Endothelial cell of umbilical vein (primary cell): Measurements from ENCODE around the gene MSMB. TPM values are rescaled to one million over a fixed set of nuclear protein-coding genes. Genes with fewer than 3 reads are reported as not detected.
"Not testable (repeated sequence)": the region's sequence is repeated elsewhere in the genome, so short reads cannot be mapped to it uniquely, and the experiment has no call there.

ENCODE experiments used
- BruUV-seq: library from RNA; stranded (reverse); fragments of 400-500 nt; replicated peaks from 2 replicates; lab custom pipeline; 2021; lab: Mats Ljungman, UMichigan
- CTCF ChIA-PET: fragments of 300-600, 350-600 bp; sonication (Branson Sonifier 250); formaldehyde crosslinking; loops from one replicate; lab custom pipeline; 2021; ENCODE audit warnings: antibody characterized with exemption, inconsistent platforms; lab: Charles Lee
- POLR2A ChIA-PET: fragments of 300-600, 350-600 bp; sonication (Branson Sonifier 250); formaldehyde crosslinking; loops from one replicate; lab custom pipeline; 2021; ENCODE audit warnings: antibody characterized with exemption, inconsistent platforms; lab: Charles Lee
- DNase-seq: peaks from one replicate; pipeline ENCODE4 v3.0.0-alpha.2; 2011; ENCODE audit warnings: low read depth, low spot score
- FAIRE-seq: peaks from 2 replicates; lab custom pipeline; 2011; peaks lifted over from hg19 to GRCh38; lab: Jason Lieb, UNC
- H2AFZ ChIP-seq: 2 replicates; pipeline ENCODE4 v1.6.0; 2012; ENCODE audit warnings: low read depth, low read length, control low read depth, inconsistent platforms
- H3K27ac ChIP-seq: 2 replicates; pipeline ENCODE4 v1.5.1; 2011; ENCODE audit warnings: low read depth, mild to moderate bottlenecking, control low read depth, low read length, moderate library complexity; ENCODE audit not compliant: insufficient read depth
- H3K27me3 ChIP-seq, 2 experiments: 2 replicates each; pipeline versions ENCODE4 v1.6.0 to v1.6.1; 2011; ENCODE audit warnings: low read length in 2 of 2, mixed read lengths in 1 of 2; ENCODE audit not compliant: control insufficient read depth in 2 of 2, insufficient read depth in 2 of 2
- H3K36me3 ChIP-seq, 2 experiments: 2 replicates in 1 of 2; 3 replicates in 1 of 2; pipeline ENCODE4 v1.5.1; 2011; ENCODE audit warnings: low read length in 2 of 2, mild to moderate bottlenecking in 1 of 2, moderate library complexity in 1 of 2; ENCODE audit not compliant: control insufficient read depth in 2 of 2, insufficient read depth in 2 of 2; ENCODE audit errors: extremely low read depth in 1 of 2
- H3K4me1 ChIP-seq: 3 replicates; pipeline ENCODE4 v1.5.1; 2011; ENCODE audit warnings: mild to moderate bottlenecking, low read length; ENCODE audit not compliant: control insufficient read depth, insufficient read depth; ENCODE audit errors: extremely low read depth
- H3K4me2 ChIP-seq: 2 replicates; pipeline ENCODE4 v1.6.1; 2011; ENCODE audit warnings: low read length, control low read depth, mixed read lengths; ENCODE audit not compliant: insufficient read depth
- H3K4me3 ChIP-seq, 3 experiments: fragments of 200-600 bp in 1 of 3; sonication (generic), shearing (Covaris generic) in 1 of 3; replicated peaks in 1 of 3; 2 replicates each; pipeline ENCODE4 v1.5.1; 2011 to 2016; ENCODE audit warnings: control low read depth in 3 of 3, low read length in 3 of 3, mild to moderate bottlenecking in 2 of 3, inconsistent platforms in 1 of 3, low read depth in 1 of 3, moderate library complexity in 1 of 3; ENCODE audit not compliant: insufficient read depth in 1 of 3
- H3K79me2 ChIP-seq: 2 replicates; pipeline ENCODE4 v1.6.0; 2012; ENCODE audit warnings: low read length, inconsistent platforms; ENCODE audit not compliant: control insufficient read depth, insufficient read depth
- H3K9ac ChIP-seq: replicated peaks from 2 replicates; pipeline ENCODE3; 2011; ENCODE audit warnings: low read length, control low read depth; ENCODE audit not compliant: insufficient read depth; ENCODE audit errors: extremely low read depth
- H3K9me1 ChIP-seq: replicated peaks from 3 replicates; pipeline ENCODE4 v1.6.0; 2011; ENCODE audit warnings: mild to moderate bottlenecking, low read length; ENCODE audit not compliant: control insufficient read depth, insufficient read depth; ENCODE audit errors: extremely low read depth
- H3K9me3 ChIP-seq: replicated peaks from 2 replicates; pipeline ENCODE4 v1.5.1; 2012; ENCODE audit warnings: low read length, inconsistent platforms; ENCODE audit not compliant: control insufficient read depth, insufficient read depth
- H4K20me1 ChIP-seq: replicated peaks from 2 replicates; pipeline ENCODE3; 2011; ENCODE audit warnings: mild to moderate bottlenecking, low read length; ENCODE audit not compliant: control insufficient read depth, insufficient read depth; ENCODE audit errors: extremely low read depth
- dilution Hi-C: fragments of 300-500 bp; cut with MboI; formaldehyde crosslinking; loops from one replicate; pipeline ENCODE4 v1.15.0; 2019; ENCODE audit warnings: low sequenced_read_pairs; ENCODE audit not compliant: extremely low pct_ligation_motif_present
- intact Hi-C: fragments of 100-400 bp; cut with micrococcal nuclease; formaldehyde crosslinking; loops from one replicate; pipeline ENCODE4 v1.10.0; 2022
- polyA plus RNA-seq, 4 experiments: library from polyadenylated mRNA; depleted of rRNA in 3 of 4; stranded (reverse) in 3 of 4; unstranded in 1 of 4; fragments of >200 nt; gene quantifications; 2 replicates each; pipeline versions ENCODE4 v1.2.1 to v1.2.3, GENCODE V29; 2011 to 2012; ENCODE audit warnings: missing spikeins in 1 of 4
- small RNA-seq: library from RNA; depleted of rRNA; stranded (forward); fragments of <200 nt; gene quantifications from one replicate; pipeline ENCODE3, GENCODE V24; 2012; ENCODE audit warnings: low replicate concordance, low read depth; ENCODE audit not compliant: insufficient read depth, insufficient read length
- total RNA-seq: library from RNA; stranded (reverse); gene quantifications from 2 replicates; pipeline ENCODE4 v1.2.3, GENCODE V29; 2021
- TF ChIP-seq, protein P1 (sequence below), 2 donors: IDR thresholded peaks; 1 replicate in 1 of 2; 2 replicates in 1 of 2; pipeline ENCODE4 v1.5.1; 2011; ENCODE audit warnings: low read length in 2 of 2, mild to moderate bottlenecking in 2 of 2, moderate library complexity in 2 of 2, control low read depth in 1 of 2, inconsistent platforms in 1 of 2, low read depth in 1 of 2; ENCODE audit not compliant: insufficient read depth in 1 of 2; ENCODE audit errors: extremely low read depth in 1 of 2

MSMB gene
- total and polyA plus RNA-seq, 2 donors (not counting 3 experiments of a cell fraction or from before 2014, with no cell fraction given) = not detected

DNA sequence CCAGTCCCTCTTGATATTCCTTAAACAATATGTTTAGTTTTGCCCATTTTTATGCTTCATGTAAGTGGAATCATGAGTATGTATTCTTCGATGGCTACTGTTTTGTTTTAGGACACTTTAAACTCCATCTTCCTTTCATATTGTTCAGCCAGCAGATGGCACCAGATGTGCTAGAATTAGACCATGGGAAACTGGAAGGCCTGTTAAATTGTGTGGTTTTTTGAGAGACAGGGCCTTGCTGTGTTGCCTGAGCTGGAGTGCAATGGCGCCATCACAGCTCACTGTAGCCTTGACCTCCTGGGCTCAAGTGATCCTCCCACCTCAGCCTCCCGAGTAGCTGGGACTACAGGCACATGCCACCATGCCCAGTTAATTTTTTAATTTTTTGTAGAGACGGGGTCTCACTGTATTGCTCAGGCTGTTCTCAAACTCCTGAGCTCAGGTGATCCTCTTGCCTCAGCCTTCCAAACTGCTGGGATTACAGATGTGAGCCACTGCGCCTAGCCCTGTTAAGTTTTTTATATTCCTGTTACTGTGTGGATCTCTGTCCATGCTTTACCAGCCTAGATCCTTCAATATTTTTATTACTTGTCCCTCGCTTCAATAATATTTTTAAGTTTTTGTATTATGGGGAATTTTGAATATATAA lies 62.4 kb downstream of the MSMB start:
- H2AFZ ChIP-seq, H3K9ac ChIP-seq, H3K4me3 ChIP-seq, POLR2A ChIA-PET, dilution Hi-C loops, H3K9me1 ChIP-seq, H3K27ac ChIP-seq, H4K20me1 ChIP-seq, H3K4me1 ChIP-seq, H3K9me3 ChIP-seq, H3K36me3 ChIP-seq, H3K4me2 ChIP-seq, BruUV-seq, H3K27me3 ChIP-seq, FAIRE-seq: not testable (repeated sequence)
- DNase-seq = peak; percentile 44
- peaks cover 16% of the 10 kb centered on the region for H3K79me2 ChIP-seq
- TF ChIP-seq, protein P1, sequence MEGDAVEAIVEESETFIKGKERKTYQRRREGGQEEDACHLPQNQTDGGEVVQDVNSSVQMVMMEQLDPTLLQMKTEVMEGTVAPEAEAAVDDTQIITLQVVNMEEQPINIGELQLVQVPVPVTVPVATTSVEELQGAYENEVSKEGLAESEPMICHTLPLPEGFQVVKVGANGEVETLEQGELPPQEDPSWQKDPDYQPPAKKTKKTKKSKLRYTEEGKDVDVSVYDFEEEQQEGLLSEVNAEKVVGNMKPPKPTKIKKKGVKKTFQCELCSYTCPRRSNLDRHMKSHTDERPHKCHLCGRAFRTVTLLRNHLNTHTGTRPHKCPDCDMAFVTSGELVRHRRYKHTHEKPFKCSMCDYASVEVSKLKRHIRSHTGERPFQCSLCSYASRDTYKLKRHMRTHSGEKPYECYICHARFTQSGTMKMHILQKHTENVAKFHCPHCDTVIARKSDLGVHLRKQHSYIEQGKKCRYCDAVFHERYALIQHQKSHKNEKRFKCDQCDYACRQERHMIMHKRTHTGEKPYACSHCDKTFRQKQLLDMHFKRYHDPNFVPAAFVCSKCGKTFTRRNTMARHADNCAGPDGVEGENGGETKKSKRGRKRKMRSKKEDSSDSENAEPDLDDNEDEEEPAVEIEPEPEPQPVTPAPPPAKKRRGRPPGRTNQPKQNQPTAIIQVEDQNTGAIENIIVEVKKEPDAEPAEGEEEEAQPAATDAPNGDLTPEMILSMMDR (IDR thresholded peaks at IDR 0.05; ENCODE audit: extremely low read depth in 1 of 2, insufficient read depth in 1 of 2, low read depth in 1 of 2, low read length in 2 of 2) = peak in 1 of 2 donors; percentile 28
- CTCF ChIA-PET = interaction anchor here (1.0 kb wide), 1 partner anchor 34 kb away, joined by 3 read pairs; no protein-coding TSS in a partner anchor
- intact Hi-C loops = loop anchor here (1.0 to 5.0 kb wide), 2 partner anchors 45 to 244 kb away; no protein-coding TSS in a partner anchor

Small RNA genes within 50 kb of the gene (small RNA-seq; reads per million reads assigned to genes)
- not detected for gene SNORA74C-1

Other genes with a start within 250 kb of the MSMB start
- gene AGAP4, start 198.8 kb downstream of the MSMB start, total RNA-seq = 16.2 and 18.2 TPM in 2 replicates
- gene AGAP4, start 198.8 kb downstream of the MSMB start, polyA plus RNA-seq = 11.4 and 12.7 TPM in 2 replicates
- gene TIMM23, start 73.8 kb downstream of the MSMB start, total RNA-seq = 77.2 and 78.1 TPM in 2 replicates
- gene TIMM23, start 73.8 kb downstream of the MSMB start, polyA plus RNA-seq = 76.4 and 94.6 TPM in 2 replicates
- 119 and 127 TPM in 2 replicates for gene NCOA4, start 15.6 kb downstream of the MSMB start, total RNA-seq
- 55.5 and 62.1 TPM in 2 replicates for gene NCOA4, start 15.6 kb downstream of the MSMB start, polyA plus RNA-seq
- gene ANTXRL, start 240.7 kb upstream of the MSMB start, total RNA-seq = not detected in 2 replicates
- not detected in 2 replicates for gene ANTXRL, start 240.7 kb upstream of the MSMB start, polyA plus RNA-seq